HepG2 (cell line): ENCODE measurements around the gene LMNA. TPM values are rescaled to one million over a fixed set of nuclear protein-coding genes. Genes with fewer than 3 reads are reported as not detected.
A peak's percentile ranks its signal among the peaks of the same experiment; 100 is the strongest.

Source experiments
- ATAC-seq: fragments of 200-7000 bp; cut with Tn5 transposase; 3 replicates; pipeline ENCODE4 v1.9.1; 2020; ENCODE audit warnings: mild to moderate bottlenecking, moderate library complexity
- BruUV-seq: library from RNA; stranded (reverse); fragments of 400-500 nt; replicated peaks from 2 replicates; lab custom pipeline; 2021; lab: Mats Ljungman, UMichigan
- CTCF ChIA-PET: fragments of 300-600 bp; formaldehyde crosslinking; extraction: SDS; loops from one replicate; lab custom pipeline; 2021; ENCODE audit warnings: low total read pairs, inconsistent platforms, low intra/inter-chr PET ratio; lab: Yijun Ruan, JAX
- POLR2A ChIA-PET: fragments of 350-600 bp; sonication (Branson Sonifier 250); formaldehyde crosslinking; loops from one replicate; lab custom pipeline; 2020; ENCODE audit warnings: antibody characterized with exemption, inconsistent platforms; lab: Yijun Ruan, JAX
- DNase-seq: peaks from one replicate; pipeline ENCODE4 v3.0.0-alpha.2; 2015; ENCODE audit warnings: low spot score
- FAIRE-seq: peaks from 3 replicates; lab custom pipeline; 2011; peaks lifted over from hg19 to GRCh38; lab: Jason Lieb, UNC
- H2AFZ ChIP-seq: one replicate; pipeline ENCODE4 v1.6.1; 2011; ENCODE audit warnings: low read length, inconsistent platforms
- H3K27ac ChIP-seq: fragments of 300-600 bp; 3 replicates; pipeline ENCODE4 v1.8.0; 2011; ENCODE audit warnings: mixed run types, mild to moderate bottlenecking, mixed read lengths, low read length, inconsistent platforms; ENCODE audit not compliant: insufficient read depth; ENCODE audit errors: extremely low read length
- H3K27me3 ChIP-seq, 2 experiments: fragments of 200-600 bp in 1 of 2; 2 replicates in 1 of 2; 3 replicates in 1 of 2; pipeline versions ENCODE4 v1.6.0 to v1.8.0; 2011; ENCODE audit warnings: low read length in 2 of 2, mild to moderate bottlenecking in 2 of 2, moderate library complexity in 2 of 2, inconsistent platforms in 1 of 2; ENCODE audit not compliant: insufficient read depth in 2 of 2, control insufficient read depth in 1 of 2
- H3K36me3 ChIP-seq, 2 experiments: fragments of 200-600 bp in 1 of 2; replicated peaks in 1 of 2; 2 replicates in 1 of 2; 3 replicates in 1 of 2; pipeline versions ENCODE4 v1.5.1 to v1.8.0; 2011; ENCODE audit warnings: low read length in 2 of 2, inconsistent platforms in 1 of 2; ENCODE audit not compliant: insufficient read depth in 2 of 2, control insufficient read depth in 1 of 2
- H3K4me1 ChIP-seq: 2 replicates; pipeline ENCODE4 v1.5.1; 2012; ENCODE audit warnings: low read length, inconsistent platforms; ENCODE audit not compliant: insufficient read depth
- H3K4me2 ChIP-seq: 2 replicates; pipeline ENCODE4 v1.6.0; 2011; ENCODE audit warnings: low read depth, low read length, inconsistent platforms
- H3K4me3 ChIP-seq, 3 experiments: fragments of 200-600 bp in 1 of 3; sonication (generic), shearing (Covaris generic) in 1 of 3; replicated peaks in 1 of 3; 2 replicates each; pipeline ENCODE4 v1.5.1; 2011 to 2016; ENCODE audit warnings: low read length in 3 of 3, inconsistent platforms in 2 of 3, low read depth in 2 of 3, mild to moderate bottlenecking in 2 of 3, control low read depth in 1 of 3, mixed read lengths in 1 of 3; ENCODE audit not compliant: insufficient read depth in 1 of 3
- H3K79me2 ChIP-seq: one replicate; pipeline ENCODE4 v1.6.1; 2011; ENCODE audit warnings: low read length, inconsistent platforms; ENCODE audit not compliant: insufficient read depth
- H3K9ac ChIP-seq: 2 replicates; pipeline ENCODE4 v1.6.0; 2011; ENCODE audit warnings: mild to moderate bottlenecking, low read depth, low read length, inconsistent platforms; ENCODE audit not compliant: insufficient read depth
- H3K9me3 ChIP-seq: 2 replicates; pipeline ENCODE4 v1.5.1; 2012; ENCODE audit warnings: mild to moderate bottlenecking, low read length
- H4K20me1 ChIP-seq: 2 replicates; pipeline ENCODE4 v1.6.0; 2011; ENCODE audit warnings: inconsistent platforms, mild to moderate bottlenecking, low read length, moderate library complexity; ENCODE audit not compliant: insufficient read depth
- DDIT3 ChIP-seq: sonication (generic); formaldehyde crosslinking; IDR thresholded peaks from 2 replicates; pipeline ENCODE4 v1.4.0; 2020; ENCODE audit warnings: mild to moderate bottlenecking, missing genetic modification reagents
- DRAP1 ChIP-seq: IDR thresholded peaks from 2 replicates; pipeline ENCODE4 v1.6.1; 2016; ENCODE audit warnings: missing genetic modification reagents, missing compliant biosample characterization
- HNRNPL ChIP-seq: fragments of 200-400 bp; formaldehyde crosslinking; IDR thresholded peaks from 2 replicates; pipeline ENCODE4 v1.6.1; 2017; ENCODE audit warnings: mild to moderate bottlenecking, low read depth, low read length
- HOXA9 ChIP-seq: sonication (generic); formaldehyde crosslinking; IDR thresholded peaks from 2 replicates; pipeline ENCODE4 v1.8.1; 2022; ENCODE audit warnings: missing genetic modification reagents, mild to moderate bottlenecking, moderate library complexity, borderline replicate concordance
- KAT2B ChIP-seq: fragments of 150-350 bp; IDR thresholded peaks from 2 replicates; pipeline ENCODE4 v1.6.1; 2014; ENCODE audit warnings: low read depth, low read length, borderline replicate concordance
- KLF11 ChIP-seq: IDR thresholded peaks from 2 replicates; pipeline ENCODE4 v1.6.1; 2016; ENCODE audit warnings: missing compliant biosample characterization
- PBX3 ChIP-seq: sonication (generic); formaldehyde crosslinking; IDR thresholded peaks from 2 replicates; pipeline ENCODE4 v1.8.1; 2023; ENCODE audit warnings: missing genetic modification reagents, inconsistent platforms, borderline replicate concordance
- PHB2 ChIP-seq: fragments of 450-650 bp; IDR thresholded peaks from 2 replicates; pipeline ENCODE4 v1.6.1; 2018; ENCODE audit not compliant: partially characterized antibody
- PPARG ChIP-seq: conservative IDR thresholded peaks from 2 replicates; pipeline ENCODE4 v1.6.1; 2016; ENCODE audit warnings: missing biosample characterization, missing genetic modification reagents
- PTBP1 ChIP-seq: fragments of 200-400 bp; formaldehyde crosslinking; IDR thresholded peaks from 2 replicates; pipeline ENCODE4 v1.6.1; 2018; ENCODE audit warnings: low read length, low read depth; ENCODE audit not compliant: poor library complexity, severe bottlenecking
- RBFOX2 ChIP-seq: fragments of 200-400 bp; formaldehyde crosslinking; IDR thresholded peaks from 2 replicates; pipeline ENCODE4 v1.6.1; 2017; ENCODE audit warnings: low read depth, mild to moderate bottlenecking, low read length
- SSRP1 ChIP-seq: IDR thresholded peaks from 2 replicates; pipeline ENCODE4 v1.6.1; 2016; ENCODE audit warnings: control low read depth
- TBL1XR1 ChIP-seq: fragments of 150-350 bp; IDR thresholded peaks from 2 replicates; pipeline ENCODE4 v1.6.1; 2014; ENCODE audit warnings: borderline replicate concordance, low read length; ENCODE audit not compliant: partially characterized antibody
- U2AF1 ChIP-seq: fragments of 200-400 bp; formaldehyde crosslinking; optimal IDR thresholded peaks from 2 replicates; pipeline ENCODE3; 2017; ENCODE audit warnings: mild to moderate bottlenecking, low read depth, low read length
- ZBTB20 ChIP-seq: sonication (generic); formaldehyde crosslinking; IDR thresholded peaks from 2 replicates; pipeline ENCODE4 v1.8.1; 2023; ENCODE audit warnings: missing genetic modification reagents, low read depth, mild to moderate bottlenecking, borderline replicate concordance
- ZFP36 ChIP-seq: fragments of 150-350 bp; IDR thresholded peaks from 2 replicates; pipeline ENCODE4 v1.6.1; 2018; ENCODE audit warnings: borderline replicate concordance, low read length, low read depth; ENCODE audit not compliant: partially characterized antibody
- ZNF263 ChIP-seq: sonication (generic); formaldehyde crosslinking; IDR thresholded peaks from 2 replicates; pipeline ENCODE4 v1.4.0; 2020; ENCODE audit warnings: missing genetic modification reagents
- ZNF713 ChIP-seq: sonication (generic); formaldehyde crosslinking; IDR thresholded peaks from 2 replicates; pipeline ENCODE4 v1.4.0; 2020; ENCODE audit warnings: mild to moderate bottlenecking, missing genetic modification reagents
- ZNF720 ChIP-seq: sonication (generic); formaldehyde crosslinking; IDR thresholded peaks from 2 replicates; pipeline ENCODE4 v1.4.0; 2020; ENCODE audit warnings: missing genetic modification reagents
- ZNF775 ChIP-seq: sonication (generic); formaldehyde crosslinking; IDR thresholded peaks from 2 replicates; pipeline ENCODE4 v1.4.0; 2020; ENCODE audit warnings: missing genetic modification reagents, mild to moderate bottlenecking, moderate library complexity, borderline replicate concordance
- WGBS: methylation state at CpG from one replicate; pipeline ENCODE4 v1.1.6; 2017; ENCODE audit warnings: low lambda C conversion rate; 5-methylcytosine and 5-hydroxymethylcytosine counted together
- in situ Hi-C: cut with HindIII; loops from 2 replicates; pipeline ENCODE4 v1.10.0; 2017; ENCODE audit warnings: low pct_unique_long_range_greater_than_20kb; ENCODE audit not compliant: extremely low pct_ligation_motif_present
- intact Hi-C: fragments of 100-400 bp; cut with micrococcal nuclease; formaldehyde crosslinking; loops from one replicate; pipeline ENCODE4 v1.10.0; 2022; ENCODE audit not compliant: unreplicated experiment
- polyA plus RNA-seq, 8 experiments: library from polyadenylated mRNA; depleted of rRNA in 3 of 8; stranded (reverse) in 7 of 8; unstranded in 1 of 8; fragments of >200 nt; fragmentation: Illumina TruSeq in 4 of 8; extraction: Trizol in 4 of 8; gene quantifications; 2 replicates each; pipeline versions ENCODE4 v1.2.1 to v1.2.3, GENCODE V29; 2011 to 2016; ENCODE audit warnings: low read depth in 4 of 8, missing spikeins in 1 of 8, mixed read lengths in 1 of 8; ENCODE audit not compliant: insufficient read depth in 1 of 8
- total RNA-seq, 5 experiments: library from RNA; depleted of rRNA; stranded (reverse); fragments of >200 nt; fragmentation: Illumina TruSeq; extraction: Trizol; gene quantifications; 2 replicates each; pipeline ENCODE4 v1.2.3, GENCODE V29; 2016; ENCODE audit warnings: low read depth in 1 of 5

LMNA gene
- total and polyA plus RNA-seq, 2 of the 13 experiments (the other 11 are each of a cell fraction or from before 2014, with no cell fraction given): 107 to 225 TPM

- TF ChIP-seq ZNF713 (CRISPR knock-in tag) (no peak), ZFP36 (no peak), HOXA9 (CRISPR knock-in tag) (no peak), HNRNPL (0 out of 2 replicates have a peak, but pooled peaks have one; percentile 25), ZNF775 (no peak), SSRP1 (CRISPR knock-in tag) (no peak), DRAP1 (no peak), PHB2 (no peak), ZBTB20 (no peak), KAT2B (no peak)
Observed at GRCh38 chr1:156151093-156151688, 36.7 kb downstream of the LMNA start (continued).

- ChIA-PET CTCF (no interaction called here), POLR2A (interaction anchor here (1.0 to 1.3 kb wide), 2 partner anchors 73 to 130 kb away, joined by 3 to 4 read pairs; partner anchors contain the start of gene SMG5)
- Histone ChIP-seq H2AFZ (no peak overlapping the region), H3K4me1 (peaks cover 50% of the 10 kb centered on the region), H4K20me1 (no peaks in the 10 kb centered on the region), H3K9me3 (no peaks in the 10 kb centered on the region), H3K79me2 (no peaks in the 10 kb centered on the region), H3K9ac (no peak overlapping the region), H3K27ac (no peak overlapping the region), H3K27me3 (peaks cover 0 to 23% of the 10 kb centered on the region in 2 experiments; a peak in 3 of 5 replicates), H3K36me3 (no peaks in the 10 kb centered on the region), H3K4me2 (no peak overlapping the region), H3K4me3 (no peak overlapping the region)
- FAIRE-seq: no peak
- intact Hi-C loops (no loop called here), in situ Hi-C loops (no loop called here)
- no TSS peak for BruUV-seq
- no peak for ATAC-seq
- no peak for DNase-seq
- WGBS: 41% methylated on average over 2 of the region's 5 CpGs
- TF ChIP-seq PTBP1 (no peak), ZNF720 (CRISPR knock-in tag) (no peak), DDIT3 (no peak), PPARG (CRISPR knock-in tag) (no peak), U2AF1 (no peak), PBX3 (no peak), TBL1XR1 (no peak), ZNF263 (CRISPR knock-in tag) (no peak), RBFOX2 (no peak), KLF11 (CRISPR knock-in tag) (no peak)
Observed at GRCh38 chr1:156152628-156153027, 38.1 kb downstream of the LMNA start.
